ENCODE measurements around the gene MGLL.

Gene MGLL

DNA sequence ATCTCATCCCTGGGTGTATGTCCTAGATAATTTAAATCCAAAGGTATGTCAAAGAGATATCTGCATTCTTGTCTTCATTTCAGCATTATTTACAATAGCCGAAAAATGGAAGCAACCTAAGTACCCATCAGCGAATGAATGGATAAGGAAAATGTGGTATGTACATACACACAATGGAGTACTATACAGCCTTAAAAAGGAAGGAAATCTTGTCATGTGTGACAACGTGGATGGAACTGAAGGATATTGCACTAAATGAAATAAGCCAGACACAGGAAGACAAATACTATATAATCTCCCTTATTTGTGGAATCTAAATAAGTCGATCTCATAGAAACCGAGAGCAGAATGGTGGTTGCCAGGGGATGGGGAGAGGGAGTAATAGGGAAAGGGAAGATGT lies 16.8 kb upstream of the MGLL start:
- TF ChIP-seq, protein P1, sequence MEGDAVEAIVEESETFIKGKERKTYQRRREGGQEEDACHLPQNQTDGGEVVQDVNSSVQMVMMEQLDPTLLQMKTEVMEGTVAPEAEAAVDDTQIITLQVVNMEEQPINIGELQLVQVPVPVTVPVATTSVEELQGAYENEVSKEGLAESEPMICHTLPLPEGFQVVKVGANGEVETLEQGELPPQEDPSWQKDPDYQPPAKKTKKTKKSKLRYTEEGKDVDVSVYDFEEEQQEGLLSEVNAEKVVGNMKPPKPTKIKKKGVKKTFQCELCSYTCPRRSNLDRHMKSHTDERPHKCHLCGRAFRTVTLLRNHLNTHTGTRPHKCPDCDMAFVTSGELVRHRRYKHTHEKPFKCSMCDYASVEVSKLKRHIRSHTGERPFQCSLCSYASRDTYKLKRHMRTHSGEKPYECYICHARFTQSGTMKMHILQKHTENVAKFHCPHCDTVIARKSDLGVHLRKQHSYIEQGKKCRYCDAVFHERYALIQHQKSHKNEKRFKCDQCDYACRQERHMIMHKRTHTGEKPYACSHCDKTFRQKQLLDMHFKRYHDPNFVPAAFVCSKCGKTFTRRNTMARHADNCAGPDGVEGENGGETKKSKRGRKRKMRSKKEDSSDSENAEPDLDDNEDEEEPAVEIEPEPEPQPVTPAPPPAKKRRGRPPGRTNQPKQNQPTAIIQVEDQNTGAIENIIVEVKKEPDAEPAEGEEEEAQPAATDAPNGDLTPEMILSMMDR (IDR thresholded peaks at IDR 0.05; ENCODE audit: insufficient read depth, low read depth, low read length, missing control alignments): no peak
- H3K4me3 ChIP-seq (ENCODE audit: low read depth, low read length): no peak overlapping the region
- no peak for DNase-seq (ENCODE audit: low read depth)

DNA sequence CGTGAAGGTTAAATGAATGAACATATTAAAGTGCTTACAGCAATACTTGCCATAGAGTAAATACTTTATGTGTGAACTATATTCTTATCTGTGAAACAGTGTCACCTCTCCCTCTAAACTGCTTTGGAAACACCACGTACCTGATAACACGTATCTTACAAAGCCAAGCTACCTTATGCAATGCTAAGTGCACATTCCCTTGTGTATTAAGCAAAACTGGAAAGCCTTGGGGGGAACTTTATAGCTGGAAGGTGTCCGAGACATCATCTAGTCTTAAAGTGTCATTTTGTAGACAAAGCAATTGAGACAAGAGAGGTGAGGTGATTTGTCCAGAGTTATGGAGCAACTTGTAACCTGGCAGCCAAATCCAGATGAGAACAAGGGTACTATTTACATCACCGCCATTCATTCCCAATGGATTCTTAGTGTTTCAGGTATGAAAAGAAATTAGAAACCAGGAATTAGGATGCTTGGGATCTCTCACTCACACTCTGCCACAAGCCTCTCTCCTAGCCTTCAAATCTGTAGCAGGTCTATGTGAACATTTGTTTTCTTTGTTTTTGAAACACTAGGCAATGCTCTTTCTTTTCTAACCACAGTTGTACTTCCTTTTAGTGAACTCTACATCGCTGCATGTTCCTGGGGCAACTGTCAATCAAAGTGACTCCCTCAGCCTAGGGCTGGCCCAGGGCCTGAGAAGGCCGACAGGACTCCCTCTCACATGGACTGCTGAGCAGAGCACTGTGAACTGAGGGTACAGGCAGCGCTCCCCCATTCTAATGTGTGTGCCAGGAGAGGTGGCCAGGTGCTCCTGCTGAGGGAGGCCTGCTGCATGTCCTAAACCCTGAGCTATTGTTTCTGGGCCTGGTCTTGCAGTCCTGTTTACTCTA lies 13.9 kb upstream of the MGLL start:
- TF ChIP-seq, protein P1 (IDR thresholded peaks at IDR 0.05; ENCODE audit: insufficient read depth, low read depth, low read length, missing control alignments): no peak
- peak overlapping the region; percentile 52 for H3K4me3 ChIP-seq (ENCODE audit: low read depth, low read length)
- DNase-seq (ENCODE audit: low read depth): peak; percentile 92

DNA sequence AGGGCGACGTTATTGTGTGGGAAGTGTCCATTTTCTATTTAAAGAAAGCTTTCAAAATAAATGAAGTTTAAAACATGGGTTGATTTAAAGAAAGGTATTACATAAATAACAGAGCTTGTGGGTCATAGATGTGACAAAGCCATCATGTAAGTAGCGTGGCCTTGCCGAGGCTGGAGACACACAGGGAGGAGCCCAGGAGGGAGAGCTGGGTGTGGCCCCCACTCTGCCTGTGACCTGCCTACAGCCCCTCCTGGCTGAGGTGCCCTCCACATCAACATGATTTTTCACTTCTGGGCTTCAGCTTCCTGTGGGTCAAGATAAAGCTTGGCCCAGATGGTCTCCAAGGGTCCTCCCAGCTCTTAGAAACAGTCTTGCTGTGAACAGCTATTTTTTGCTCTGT lies 12.5 kb upstream of the MGLL start:
- TF ChIP-seq, protein P1 (IDR thresholded peaks at IDR 0.05; ENCODE audit: insufficient read depth, low read depth, low read length, missing control alignments): no peak
- peak overlapping the region; percentile 52 for H3K4me3 ChIP-seq (ENCODE audit: low read depth, low read length)
- peak; percentile 77 for DNase-seq (ENCODE audit: low read depth)

DNA sequence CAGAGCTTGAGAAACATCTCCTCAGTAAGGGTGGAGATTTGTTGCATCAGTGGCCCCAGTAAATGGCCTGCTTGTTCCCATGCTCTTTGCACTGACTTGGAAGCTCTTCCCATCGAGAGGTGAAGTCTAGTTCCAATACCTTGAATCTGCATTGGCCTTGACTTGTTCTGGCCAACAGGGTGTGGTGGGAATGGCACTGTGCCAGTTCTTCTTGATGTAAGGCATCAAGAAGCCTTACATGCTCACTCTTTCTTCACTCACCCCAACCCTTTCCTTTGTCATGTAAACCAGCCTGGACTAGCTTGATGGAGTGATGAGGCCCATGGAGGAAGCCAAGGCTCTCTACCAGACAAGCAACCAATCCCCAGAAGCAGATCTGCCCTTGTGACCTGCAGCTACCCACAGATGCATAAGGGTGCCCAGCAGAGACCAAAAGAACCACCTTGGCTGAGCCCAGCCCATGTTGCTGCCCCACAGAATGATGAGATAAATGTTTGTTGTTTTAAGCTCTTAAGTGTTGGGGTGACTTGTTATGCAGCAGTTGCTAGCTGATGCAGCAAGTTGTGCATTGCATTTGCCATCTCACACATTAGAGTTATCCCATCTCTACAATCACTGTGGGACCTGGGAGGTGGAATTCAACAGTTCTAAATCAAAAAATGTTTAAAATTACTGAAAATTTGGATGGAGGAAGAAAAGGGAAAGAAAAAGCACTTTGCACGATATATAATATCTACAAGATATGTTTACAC lies 11.1 kb upstream of the MGLL start:
- TF ChIP-seq, protein P1 (IDR thresholded peaks at IDR 0.05; ENCODE audit: insufficient read depth, low read depth, low read length, missing control alignments): no peak
- no peak overlapping the region; the same call in 1 of the 2 replicates for H3K4me3 ChIP-seq (ENCODE audit: low read depth, low read length)
- DNase-seq (ENCODE audit: low read depth): no peak

DNA sequence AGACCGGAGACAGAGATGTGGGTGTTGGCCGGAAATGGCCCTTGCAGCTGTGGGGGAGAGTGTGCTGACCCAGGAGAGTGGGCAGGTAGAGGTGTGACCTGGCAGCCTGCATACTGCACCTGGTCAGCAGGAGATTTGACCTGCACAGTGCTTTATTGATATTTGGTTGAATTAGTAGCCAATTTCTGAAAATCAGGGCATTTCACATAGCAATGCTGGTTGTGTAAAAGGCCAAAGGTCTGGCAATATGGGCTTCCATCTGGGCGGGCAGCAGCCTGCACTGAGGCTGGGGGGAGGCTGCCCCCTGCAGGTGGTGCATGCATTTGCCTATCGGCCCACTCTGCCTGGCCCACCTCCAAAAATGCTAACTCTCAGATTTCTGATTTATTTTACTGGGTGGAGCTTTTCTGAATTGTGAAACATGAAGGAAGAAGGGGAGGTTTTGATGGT lies 9.4 kb upstream of the MGLL start:
- DNase-seq (ENCODE audit: low read depth): peak; percentile 75
- no peak overlapping the region for H3K4me3 ChIP-seq (ENCODE audit: low read depth, low read length)
- TF ChIP-seq, protein P1 (IDR thresholded peaks at IDR 0.05; ENCODE audit: insufficient read depth, low read depth, low read length, missing control alignments): peak; percentile 69

DNA sequence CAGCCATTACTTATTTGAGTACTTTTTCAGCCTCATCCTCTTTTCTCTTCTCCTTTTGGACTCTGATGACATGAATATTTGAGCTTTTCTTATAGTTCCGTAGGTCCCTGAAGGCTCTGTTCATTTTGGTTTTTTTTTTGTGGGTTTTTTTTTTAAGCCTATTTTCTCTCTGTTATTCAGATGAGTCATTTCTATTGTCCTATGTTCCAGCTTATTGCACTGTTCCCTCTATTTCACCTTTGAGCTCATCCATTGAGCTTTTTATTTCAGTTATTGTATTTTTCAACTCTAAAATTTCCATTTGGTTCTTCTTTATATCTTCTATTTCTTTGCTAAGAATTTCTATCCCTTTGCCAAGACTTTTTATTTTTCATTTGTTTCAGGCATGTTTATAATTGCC lies 7.2 kb upstream of the MGLL start:
- TF ChIP-seq, protein P1 (IDR thresholded peaks at IDR 0.05; ENCODE audit: insufficient read depth, low read depth, low read length, missing control alignments): no peak
- H3K4me3 ChIP-seq (ENCODE audit: low read depth, low read length): no peak overlapping the region
- no peak for DNase-seq (ENCODE audit: low read depth)
